GM18508 (cell line): ENCODE results near the gene FRMD4A.
"Not testable (repeated sequence)": the region's sequence is repeated elsewhere in the genome, so short reads cannot be mapped to it uniquely, and the experiment has no call there.

Source experiments
- ATAC-seq: cut with Tn5 transposase; IDR thresholded peaks from one replicate; pipeline ENCODE4 v1.9.1; 2021; ENCODE audit warnings: moderate number of reproducible peaks; ENCODE audit not compliant: insufficient read depth, unreplicated experiment

FRMD4A gene

GRCh38 chr10:13720699-13721098 is 610.0 kb downstream of the FRMD4A start:
- no peak for ATAC-seq

GRCh38 chr10:13719425-13719824 is 611.3 kb downstream of the FRMD4A start:
- ATAC-seq, result no peak

- no peak for ATAC-seq
Observed at GRCh38 chr10:13718820-13719219, 611.9 kb downstream of the FRMD4A start.

- ATAC-seq, result no peak
Observed at GRCh38 chr10:13717936-13718772, 612.6 kb downstream of the FRMD4A start.

GRCh38 chr10:13717571-13717935 is 613.2 kb downstream of the FRMD4A start:
- no peak for ATAC-seq

GRCh38 chr10:13716081-13717071 is 614.3 kb downstream of the FRMD4A start:
- no peak for ATAC-seq

GRCh38 chr10:13715596-13715995 is 615.1 kb downstream of the FRMD4A start:
- ATAC-seq, result not testable (repeated sequence)

- ATAC-seq, result no peak
Observed at GRCh38 chr10:13715100-13715499, 615.6 kb downstream of the FRMD4A start.

GRCh38 chr10:13712837-13713581 is 617.7 kb downstream of the FRMD4A start:
- no peak for ATAC-seq

GRCh38 chr10:13712476-13712836 is 618.3 kb downstream of the FRMD4A start:
- no peak for ATAC-seq

GRCh38 chr10:13711291-13711690 is 619.4 kb downstream of the FRMD4A start:
- no peak for ATAC-seq

- no peak for ATAC-seq
Observed at GRCh38 chr10:13709931-13710650, 620.6 kb downstream of the FRMD4A start.

GRCh38 chr10:13708256-13708990 is 622.3 kb downstream of the FRMD4A start:
- ATAC-seq, result no peak

- no peak for ATAC-seq
Observed at GRCh38 chr10:13707156-13707881, 623.4 kb downstream of the FRMD4A start.

GRCh38 chr10:13706604-13707003 is 624.1 kb downstream of the FRMD4A start:
- no peak for ATAC-seq

GRCh38 chr10:13706175-13706574 is 624.5 kb downstream of the FRMD4A start:
- no peak for ATAC-seq

- no peak for ATAC-seq
Observed at GRCh38 chr10:13705526-13706174, 625.1 kb downstream of the FRMD4A start.

GRCh38 chr10:13704964-13705363 is 625.8 kb downstream of the FRMD4A start:
- ATAC-seq, result no peak
